GM12873 (cell line): ENCODE results near the gene MAGEA10.

Source experiments
- TF ChIP-seq, protein P1 (sequence below): IDR thresholded peaks from 2 replicates; pipeline ENCODE4 v1.5.1; 2012; ENCODE audit warnings: low read depth, mild to moderate bottlenecking, moderate library complexity, low read length, control low read depth; ENCODE audit not compliant: insufficient read depth; ENCODE audit errors: missing control alignments

MAGEA10 gene

DNA sequence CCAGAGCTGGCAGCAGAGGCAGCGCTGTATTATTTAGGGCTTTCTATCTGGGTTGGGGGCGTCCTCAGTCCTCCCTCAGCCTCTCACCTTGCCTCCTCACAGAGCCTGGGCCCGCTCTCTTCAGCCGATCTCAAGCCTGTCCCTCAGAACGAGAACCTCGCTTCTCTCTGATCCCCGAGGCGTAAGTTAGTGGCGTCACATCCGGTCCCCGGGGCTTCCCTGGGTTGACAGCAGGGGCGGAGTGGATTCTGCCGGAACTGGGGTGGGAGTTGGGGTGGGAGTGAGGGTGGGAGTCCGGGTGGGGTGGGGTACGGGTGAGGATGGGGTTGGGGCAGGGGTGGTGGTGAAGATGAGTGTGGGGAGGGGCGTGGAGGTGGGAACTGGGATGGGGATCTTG lies at the start of gene MAGEA10:
TSS of gene MAGEA10 (minus strand) at position 190 of the 397 bp plus-strand sequence. CDS start 2,957 bp downstream, outside the sequence.
- TF ChIP-seq, protein P1, sequence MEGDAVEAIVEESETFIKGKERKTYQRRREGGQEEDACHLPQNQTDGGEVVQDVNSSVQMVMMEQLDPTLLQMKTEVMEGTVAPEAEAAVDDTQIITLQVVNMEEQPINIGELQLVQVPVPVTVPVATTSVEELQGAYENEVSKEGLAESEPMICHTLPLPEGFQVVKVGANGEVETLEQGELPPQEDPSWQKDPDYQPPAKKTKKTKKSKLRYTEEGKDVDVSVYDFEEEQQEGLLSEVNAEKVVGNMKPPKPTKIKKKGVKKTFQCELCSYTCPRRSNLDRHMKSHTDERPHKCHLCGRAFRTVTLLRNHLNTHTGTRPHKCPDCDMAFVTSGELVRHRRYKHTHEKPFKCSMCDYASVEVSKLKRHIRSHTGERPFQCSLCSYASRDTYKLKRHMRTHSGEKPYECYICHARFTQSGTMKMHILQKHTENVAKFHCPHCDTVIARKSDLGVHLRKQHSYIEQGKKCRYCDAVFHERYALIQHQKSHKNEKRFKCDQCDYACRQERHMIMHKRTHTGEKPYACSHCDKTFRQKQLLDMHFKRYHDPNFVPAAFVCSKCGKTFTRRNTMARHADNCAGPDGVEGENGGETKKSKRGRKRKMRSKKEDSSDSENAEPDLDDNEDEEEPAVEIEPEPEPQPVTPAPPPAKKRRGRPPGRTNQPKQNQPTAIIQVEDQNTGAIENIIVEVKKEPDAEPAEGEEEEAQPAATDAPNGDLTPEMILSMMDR, result no peak

DNA sequence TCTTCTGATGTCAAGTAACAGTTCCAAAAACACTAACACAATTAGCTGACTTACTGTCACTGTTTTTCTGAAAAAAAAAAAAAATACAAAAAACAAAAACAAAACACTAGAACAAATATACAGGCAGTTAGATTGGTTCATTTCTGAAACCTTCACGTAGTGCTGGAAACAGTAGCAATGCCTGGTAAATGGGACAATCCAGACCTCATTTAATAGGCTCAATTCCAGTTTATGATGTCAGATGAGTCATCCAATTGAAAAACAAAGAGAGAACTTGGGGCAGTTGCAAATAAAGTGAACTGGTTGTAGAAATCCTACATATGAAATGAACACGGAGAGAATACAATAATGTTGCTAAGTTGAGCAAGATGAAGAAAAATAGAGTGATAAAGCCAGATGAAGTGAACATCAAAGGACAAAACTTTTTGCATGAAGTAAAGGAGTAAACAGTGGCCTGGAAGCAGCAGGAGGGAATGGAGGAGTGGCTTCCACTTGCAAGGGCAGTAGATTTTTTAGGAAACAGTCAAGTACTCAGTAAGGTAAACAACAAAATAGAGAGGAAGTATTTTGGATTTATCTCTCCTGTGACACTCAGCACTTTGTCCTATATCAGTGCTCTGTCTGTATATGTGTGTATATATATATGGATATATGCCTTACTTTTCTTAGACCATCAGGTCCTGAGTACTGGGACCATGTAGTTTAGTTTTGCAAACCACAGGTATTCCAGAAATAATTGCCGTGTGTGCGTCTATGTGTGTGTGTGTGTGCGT lies 39.3 kb upstream of the MAGEA10 start:
- TF ChIP-seq, protein P1, result no peak

DNA sequence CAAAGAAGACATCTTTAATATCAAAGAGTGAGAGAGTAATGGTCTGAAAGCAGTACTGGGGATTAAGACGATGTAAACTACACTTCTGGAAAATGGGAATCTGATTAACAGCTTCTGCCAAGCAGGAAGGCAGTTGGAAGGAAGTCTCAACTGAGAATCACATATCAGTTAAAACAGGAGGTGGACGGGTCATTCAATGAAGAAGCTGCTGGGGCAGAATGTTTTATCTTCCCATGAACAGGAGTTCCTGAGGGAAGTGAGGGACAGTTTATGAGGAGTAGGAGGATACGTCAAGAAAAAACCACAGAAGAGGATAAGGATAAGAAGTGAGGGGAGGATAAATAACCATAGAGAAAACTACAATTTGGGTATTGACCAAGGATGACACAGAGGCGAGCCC lies 38.7 kb upstream of the MAGEA10 start:
- TF ChIP-seq, protein P1, result no peak

DNA sequence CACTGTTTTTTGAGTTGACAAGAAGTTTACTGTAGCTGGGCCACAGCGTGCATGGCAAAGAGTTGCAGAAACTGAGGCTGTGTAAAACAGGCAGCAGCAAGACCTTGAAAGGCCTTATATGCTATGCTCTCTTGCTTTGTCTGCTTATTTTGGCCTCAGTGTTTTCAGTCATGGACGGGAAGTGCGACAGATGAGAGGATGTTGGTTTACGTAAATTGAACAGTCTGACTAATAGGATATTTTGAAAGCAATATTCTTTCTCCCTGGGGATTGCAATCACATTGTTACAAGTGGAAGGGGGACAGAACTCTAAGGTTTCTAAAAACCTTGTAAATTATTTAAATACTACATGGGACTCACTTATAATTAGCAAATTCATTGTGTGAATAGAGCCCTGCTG lies 32.2 kb upstream of the MAGEA10 start:
- TF ChIP-seq, protein P1, result no peak

DNA sequence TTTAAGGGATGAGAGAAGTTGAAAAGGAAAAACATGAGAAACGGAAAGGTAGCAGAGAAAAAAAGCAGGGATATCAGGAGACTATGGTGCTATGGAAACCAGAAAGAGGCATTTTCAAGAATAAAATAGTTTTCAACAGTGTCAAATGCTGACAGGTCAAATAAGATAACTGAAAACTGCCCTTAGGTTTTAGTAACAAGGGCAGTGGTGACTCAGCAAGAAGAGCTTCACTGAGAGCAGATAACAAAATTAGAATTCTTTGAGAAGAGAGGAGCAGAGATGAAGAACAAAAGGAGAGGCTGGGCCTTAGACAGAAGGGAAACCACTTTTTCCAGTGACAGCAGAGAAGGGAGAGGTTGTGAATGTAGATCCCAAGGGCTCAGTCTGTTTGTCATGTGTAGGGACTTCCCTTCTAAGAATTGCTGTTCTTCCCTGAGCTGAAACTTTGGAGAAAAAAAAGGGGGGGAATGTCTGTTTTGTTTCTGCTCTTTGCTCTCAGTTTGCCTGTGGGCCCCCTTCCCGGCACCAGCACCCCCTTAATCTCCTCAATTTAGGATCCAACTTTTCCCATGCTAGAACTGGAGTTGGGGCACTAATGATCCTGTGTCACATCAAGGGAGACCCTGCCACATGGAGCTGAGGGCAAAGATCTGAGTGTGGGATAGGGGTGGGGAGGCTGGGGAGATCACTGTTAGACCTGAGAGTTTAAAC lies 26.8 kb upstream of the MAGEA10 start:
- TF ChIP-seq, protein P1, result no peak

DNA sequence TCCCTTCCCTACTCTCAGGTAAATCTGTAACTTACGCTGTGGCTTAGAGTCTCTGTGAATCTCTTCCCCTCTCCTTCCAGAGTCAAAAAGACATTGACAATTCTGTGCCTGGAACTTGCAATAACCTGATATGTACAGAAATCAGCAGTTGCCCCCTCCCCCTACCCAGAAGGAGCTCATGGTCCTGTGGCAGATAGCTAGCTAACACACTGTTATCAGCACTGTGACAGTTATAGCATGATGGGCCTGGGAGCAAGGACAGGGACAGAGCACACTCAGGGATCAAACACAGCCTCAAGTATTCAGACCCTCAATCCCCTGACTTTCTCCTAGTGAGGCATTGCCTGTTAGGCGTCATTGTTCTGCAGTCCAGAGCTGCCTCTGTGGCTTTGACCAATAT lies 18.7 kb upstream of the MAGEA10 start:
- TF ChIP-seq, protein P1, result no peak

DNA sequence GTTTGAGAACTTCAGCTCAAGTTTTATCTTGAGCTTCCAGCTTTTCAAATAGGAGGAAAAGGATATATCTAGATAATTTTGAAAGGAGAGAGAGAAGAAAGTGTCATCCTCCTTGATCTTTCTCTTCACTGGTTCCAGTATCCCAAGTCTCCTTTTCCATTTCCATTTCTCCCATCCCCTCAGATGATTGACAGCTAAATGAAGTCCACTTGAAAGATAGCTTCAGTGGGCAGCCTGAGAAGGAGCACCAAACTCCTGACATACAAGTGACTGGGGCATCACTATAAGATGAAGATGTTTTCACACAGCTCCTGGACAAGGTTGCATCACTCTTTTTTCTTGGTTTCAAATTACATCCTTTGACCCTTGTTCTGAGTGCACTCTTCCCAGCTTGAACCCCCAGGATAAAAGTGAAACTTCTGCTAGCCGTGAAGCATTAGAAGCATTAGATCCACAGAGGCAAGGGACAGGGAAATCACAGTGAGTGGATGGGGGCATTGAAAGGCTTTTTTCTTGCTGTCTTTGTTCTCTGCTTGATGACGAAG lies 17.5 kb upstream of the MAGEA10 start:
- TF ChIP-seq, protein P1, result no peak
